ENCODE results near the gene HTR3E.
"Not testable (repeated sequence)": the region's sequence is repeated elsewhere in the genome, so short reads cannot be mapped to it uniquely, and the experiment has no call there.

Gene HTR3E

GRCh38 chr3:184117636-184118035, 20.8 kb downstream of the HTR3E start:
- DNase-seq = no peak

GRCh38 chr3:184121031-184121430, 24.2 kb downstream of the HTR3E start:
- DNase-seq = not testable (repeated sequence)

GRCh38 chr3:184126006-184126405, 29.1 kb downstream of the HTR3E start:
- DNase-seq = no peak

- no peak for DNase-seq
These were observed 32.1 kb downstream of the HTR3E start for GRCh38 chr3:184129012-184129411.

- no peak for DNase-seq
These were observed 36.1 kb downstream of the HTR3E start for GRCh38 chr3:184132945-184133344.

- peak; percentile 70 for DNase-seq
These were observed 37.2 kb downstream of the HTR3E start for GRCh38 chr3:184133840-184134745.

GRCh38 chr3:184134746-184135148, 37.9 kb downstream of the HTR3E start:
- no peak for DNase-seq

GRCh38 chr3:184135149-184135910, 38.5 kb downstream of the HTR3E start, which contains the start of gene EIF2B5:
TSS of gene EIF2B5 (plus strand) at chr3:184135358. CDS start at chr3:184135386, 28 bp downstream.
- peak; percentile 92 for DNase-seq

- no peak for DNase-seq
These were observed 39.0 kb downstream of the HTR3E start for GRCh38 chr3:184135911-184136260.

- no peak for DNase-seq
These were observed 43.6 kb downstream of the HTR3E start for GRCh38 chr3:184140436-184140835.

- no peak for DNase-seq
These were observed 45.3 kb downstream of the HTR3E start for GRCh38 chr3:184142199-184142598.

- no peak for DNase-seq
These were observed 46.5 kb downstream of the HTR3E start for GRCh38 chr3:184143327-184143726.

GRCh38 chr3:184144505-184144904, 47.6 kb downstream of the HTR3E start:
- no peak for DNase-seq

GRCh38 chr3:184145111-184145524, 48.3 kb downstream of the HTR3E start:
- DNase-seq = peak; percentile 50

- no peak for DNase-seq
These were observed 48.9 kb downstream of the HTR3E start for GRCh38 chr3:184145751-184146270.

GRCh38 chr3:184148076-184148475, 51.2 kb downstream of the HTR3E start:
- no peak for DNase-seq

GRCh38 chr3:184149123-184149522, 52.3 kb downstream of the HTR3E start:
- DNase-seq = no peak

GRCh38 chr3:184149770-184150169, 52.9 kb downstream of the HTR3E start:
- DNase-seq = not testable (repeated sequence)

GRCh38 chr3:184154885-184155643, 58.2 kb downstream of the HTR3E start, which contains the start of gene DVL3:
TSS of gene DVL3 (plus strand) at chr3:184155377. CDS start at chr3:184155636, 259 bp downstream.
- no peak for DNase-seq

GRCh38 chr3:184155644-184156521, 59.0 kb downstream of the HTR3E start:
- no peak for DNase-seq

GRCh38 chr3:184156522-184156955, 59.7 kb downstream of the HTR3E start:
- no peak for DNase-seq

Measured in NCI-H524 treated with DMSO at 0.1 percent for 48 hours (cell line).